Stimulated activated naive B cell treated with anti-CD40 and anti-IgM and Interleukin-4, amounts not matched to agents 10 μg/mL and 1 μg/mL and 100 μg/mL, for 72 hours (primary cell): ENCODE measurements around the gene CORO6.

ENCODE experiments used
- ATAC-seq, 2 donors: fragments of 150-1000 bp; cut with Tn5 transposase; replicated peaks; 2 replicates each; pipeline ENCODE4 v1.10.0; 2021; ENCODE audit warnings: moderate library complexity in 1 of 2
- DNase-seq: peaks from one replicate; pipeline ENCODE4 v3.0.0; 2021
- H3K27ac Mint-ChIP-seq: one replicate; pipeline ENCODE4 v1.8.0; 2022; ENCODE audit warnings: mild to moderate bottlenecking, mixed read lengths
- H3K27me3 Mint-ChIP-seq, 2 donors: one replicate each; pipeline ENCODE4 v1.8.0; 2022; ENCODE audit warnings: mixed read lengths in 2 of 2
- H3K36me3 Mint-ChIP-seq, 2 donors: one replicate each; pipeline ENCODE4 v1.8.0; 2022; ENCODE audit warnings: mixed read lengths in 2 of 2, mild to moderate bottlenecking in 1 of 2
- H3K4me1 Mint-ChIP-seq, 2 donors: one replicate each; pipeline ENCODE4 v1.8.0; 2022; ENCODE audit warnings: mixed read lengths in 2 of 2, mild to moderate bottlenecking in 1 of 2
- H3K4me3 Mint-ChIP-seq, 2 donors: one replicate each; pipeline ENCODE4 v1.8.0; 2022; ENCODE audit warnings: mild to moderate bottlenecking in 2 of 2, mixed read lengths in 2 of 2, moderate library complexity in 1 of 2
- H3K9me3 Mint-ChIP-seq, 2 donors: one replicate each; pipeline ENCODE4 v1.8.0; 2022; ENCODE audit warnings: mixed read lengths in 2 of 2, mild to moderate bottlenecking in 1 of 2

The CORO6 gene

DNA sequence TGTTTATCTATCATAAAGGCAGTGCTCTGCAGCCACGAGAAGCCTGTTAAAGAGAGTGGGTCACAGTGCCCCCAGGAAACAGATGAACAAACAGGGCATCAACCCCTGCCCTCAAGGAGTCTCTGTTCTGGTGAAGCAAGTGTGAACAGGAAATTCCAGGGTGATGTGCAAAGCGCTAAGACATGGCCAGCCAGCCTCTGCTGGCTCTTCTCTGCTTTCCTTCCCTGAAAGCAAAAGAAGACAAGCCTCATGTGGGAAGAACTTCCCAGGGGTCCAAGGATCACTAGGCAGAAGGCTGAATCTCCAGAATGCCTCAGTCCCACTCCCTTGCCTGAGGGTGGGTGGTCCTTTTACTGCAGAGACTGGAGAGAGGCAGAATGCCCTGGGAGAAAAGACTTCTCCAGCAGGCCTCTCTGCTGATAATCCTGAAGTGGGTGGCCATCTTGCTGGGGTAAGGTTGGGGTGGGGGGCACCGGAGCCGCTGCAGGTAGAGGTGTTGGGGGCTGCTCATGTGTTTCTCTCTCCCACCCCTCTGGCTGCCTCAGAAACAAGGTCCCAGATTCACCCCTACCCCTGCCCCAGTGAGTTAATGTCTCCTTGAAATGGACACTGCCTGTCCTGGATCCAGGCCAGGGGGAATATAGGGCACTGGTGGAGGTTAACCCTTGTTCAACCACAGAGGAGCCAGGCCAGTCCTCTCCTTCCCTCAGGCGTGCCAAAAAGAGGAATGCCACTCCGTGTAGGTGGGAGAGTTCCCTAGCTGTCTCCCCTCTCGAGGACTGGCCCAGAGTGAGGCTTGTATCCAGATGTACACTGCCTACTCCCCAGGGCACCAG is 27.4 kb downstream of the CORO6 start:
- H3K4me3 Mint-ChIP-seq = no peak overlapping the region
- H3K27ac Mint-ChIP-seq = no peak overlapping the region
- DNase-seq (no peak), ATAC-seq (no peak)
- no peaks in the 10 kb centered on the region for H3K9me3 Mint-ChIP-seq
- H3K27me3 Mint-ChIP-seq = peaks cover 0 to 15% of the 10 kb centered on the region in 2 donors
- peaks cover 23 to 41% of the 10 kb centered on the region in 2 donors for H3K4me1 Mint-ChIP-seq
- H3K36me3 Mint-ChIP-seq = peaks cover 0 to 2% of the 10 kb centered on the region in 2 donors

- H3K4me1 Mint-ChIP-seq = peaks cover 25 to 44% of the 10 kb centered on the region in 2 donors
- no peak for DNase-seq
- no peak overlapping the region for H3K27ac Mint-ChIP-seq
- H3K9me3 Mint-ChIP-seq = no peaks in the 10 kb centered on the region
- ATAC-seq = no peak
- peaks cover 0 to 2% of the 10 kb centered on the region in 2 donors for H3K36me3 Mint-ChIP-seq
- peak overlapping the region; percentile 82 to 83 for H3K4me3 Mint-ChIP-seq
- H3K27me3 Mint-ChIP-seq = peaks cover 0 to 15% of the 10 kb centered on the region in 2 donors
Observed at GRCh38 chr17:29594519-29595090, 28.1 kb downstream of the CORO6 start.

DNA sequence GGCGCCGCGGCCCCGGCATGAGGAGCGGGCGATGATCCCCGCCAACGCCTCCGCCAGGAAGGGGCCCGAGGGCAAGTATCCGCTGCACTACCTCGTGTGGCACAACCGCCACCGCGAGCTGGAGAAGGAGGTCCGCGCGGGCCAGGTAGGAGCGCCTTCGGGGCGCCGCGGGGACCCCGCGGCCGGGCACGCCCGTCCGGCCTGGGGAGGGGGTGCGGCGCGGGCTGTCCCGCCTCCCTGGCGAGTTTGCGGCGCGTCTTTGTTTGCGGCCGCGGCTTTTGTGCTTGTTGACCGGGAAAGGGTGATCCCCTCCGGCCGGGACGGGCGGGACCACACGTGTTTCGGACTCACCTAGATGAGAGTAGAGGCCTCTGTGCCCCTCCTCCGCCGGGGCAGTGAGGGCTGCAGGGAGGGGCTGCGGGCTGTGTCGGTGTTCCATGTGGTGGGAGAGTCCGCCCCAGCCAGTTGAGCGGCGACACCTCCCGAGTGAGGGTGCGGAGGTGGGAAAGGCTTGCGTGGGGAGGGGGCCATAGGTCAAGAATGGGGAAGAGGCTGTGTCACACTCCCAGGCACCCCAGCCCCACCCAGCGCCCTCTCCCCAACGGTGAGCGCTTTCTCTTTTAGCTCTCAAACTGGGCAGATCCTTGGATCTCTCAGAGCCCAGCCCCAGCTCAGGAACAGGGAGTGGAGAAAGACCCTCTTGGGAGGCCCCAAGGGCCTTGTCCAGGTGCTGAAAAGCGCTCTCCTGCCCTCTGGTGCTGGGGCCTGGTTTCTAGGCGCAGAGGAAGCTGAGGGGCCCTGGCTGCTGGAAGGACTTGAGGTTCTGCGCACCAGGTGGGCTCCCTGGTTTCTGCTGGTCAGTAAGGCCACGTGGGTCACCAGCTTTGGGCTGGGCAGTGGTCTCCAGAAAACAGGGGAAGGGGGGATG is 28.9 kb downstream of the CORO6 start:
- peaks cover 0 to 2% of the 10 kb centered on the region in 2 donors for H3K36me3 Mint-ChIP-seq
- ATAC-seq = no peak
- no peaks in the 10 kb centered on the region for H3K9me3 Mint-ChIP-seq
- no peak for DNase-seq
- H3K27me3 Mint-ChIP-seq = peaks cover 0 to 15% of the 10 kb centered on the region in 2 donors
- peaks cover 24 to 44% of the 10 kb centered on the region in 2 donors for H3K4me1 Mint-ChIP-seq
- H3K27ac Mint-ChIP-seq = peak overlapping the region; percentile 59
- peak overlapping the region; percentile 82 to 83 for H3K4me3 Mint-ChIP-seq

GRCh38 chr17:29592850-29593551 is 29.7 kb downstream of the CORO6 start, which contains the start of gene ANKRD13B:
TSS of gene ANKRD13B (plus strand) at chr17:29593132. CDS start at chr17:29593622, 490 bp downstream.
- H3K9me3 Mint-ChIP-seq = no peaks in the 10 kb centered on the region
- H3K4me1 Mint-ChIP-seq = peaks cover 26 to 52% of the 10 kb centered on the region in 2 donors
- peak within 1 kb of the TSS; percentile 86 to 90 for H3K4me3 Mint-ChIP-seq
- peak in 1 of 2 donors; percentile 19 for ATAC-seq
- DNase-seq = peak; percentile 43
- H3K27ac Mint-ChIP-seq = peak within 1 kb of the TSS; percentile 59
- H3K27me3 Mint-ChIP-seq = peaks cover 0 to 15% of the 10 kb centered on the region in 2 donors
- H3K36me3 Mint-ChIP-seq = peaks cover 0 to 4% of the 10 kb centered on the region in 2 donors

DNA sequence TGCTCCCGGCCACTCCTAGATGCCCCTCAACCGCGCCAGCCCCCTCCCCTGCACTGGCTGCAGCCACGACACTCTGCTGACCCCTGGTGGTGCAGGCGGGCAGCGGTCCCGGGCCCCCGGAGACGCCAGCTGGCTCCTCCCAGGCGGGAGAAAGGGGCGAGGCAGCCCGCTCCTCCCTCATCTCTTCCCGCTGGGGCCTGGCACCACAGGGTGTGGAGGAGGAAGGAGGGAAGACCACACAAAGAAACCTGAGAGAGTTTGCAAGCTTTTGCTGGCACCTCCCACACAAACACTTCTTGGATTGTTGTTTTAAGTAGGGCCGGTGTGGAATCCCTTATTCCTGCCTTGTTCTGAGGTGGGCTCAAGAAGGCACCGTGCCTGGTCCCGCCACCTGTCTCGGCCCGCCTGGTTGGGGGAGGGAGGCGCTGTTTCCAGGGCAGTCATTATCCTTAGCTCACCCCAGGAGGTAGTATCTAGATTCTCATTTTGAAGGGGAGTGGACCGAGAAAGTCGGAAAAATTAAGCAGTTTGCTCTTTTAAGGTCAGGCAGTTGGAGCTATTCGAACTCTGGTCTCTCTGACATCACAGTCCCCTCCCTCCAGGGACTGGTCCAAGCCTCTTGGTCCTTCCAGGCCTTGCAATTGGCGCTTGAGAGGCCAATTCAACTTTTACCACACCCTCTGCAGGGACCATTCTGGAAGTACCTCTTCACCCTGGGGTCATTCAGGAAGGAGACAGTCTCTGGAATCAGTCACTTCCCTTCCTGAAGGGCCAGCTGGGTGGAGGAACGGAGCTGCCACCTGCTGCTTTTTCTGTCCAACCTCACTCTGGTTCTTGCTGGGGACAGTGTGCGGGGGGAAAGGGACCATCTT is 30.7 kb downstream of the CORO6 start:
- Mint-ChIP-seq H3K27me3 (peaks cover 0 to 15% of the 10 kb centered on the region in 2 donors), H3K36me3 (peaks cover 0 to 2% of the 10 kb centered on the region in 2 donors), H3K4me3 (peak overlapping the region; percentile 86 to 90), H3K27ac (peak overlapping the region; percentile 31), H3K9me3 (no peaks in the 10 kb centered on the region), H3K4me1 (peaks cover 34 to 62% of the 10 kb centered on the region in 2 donors)
- ATAC-seq (peak; percentile 44), DNase-seq (peak; percentile 72)

- H3K27me3 Mint-ChIP-seq = peaks cover 0 to 15% of the 10 kb centered on the region in 2 donors
- DNase-seq = no peak
Observed at GRCh38 chr17:29591146-29591736, 31.5 kb downstream of the CORO6 start.

DNA sequence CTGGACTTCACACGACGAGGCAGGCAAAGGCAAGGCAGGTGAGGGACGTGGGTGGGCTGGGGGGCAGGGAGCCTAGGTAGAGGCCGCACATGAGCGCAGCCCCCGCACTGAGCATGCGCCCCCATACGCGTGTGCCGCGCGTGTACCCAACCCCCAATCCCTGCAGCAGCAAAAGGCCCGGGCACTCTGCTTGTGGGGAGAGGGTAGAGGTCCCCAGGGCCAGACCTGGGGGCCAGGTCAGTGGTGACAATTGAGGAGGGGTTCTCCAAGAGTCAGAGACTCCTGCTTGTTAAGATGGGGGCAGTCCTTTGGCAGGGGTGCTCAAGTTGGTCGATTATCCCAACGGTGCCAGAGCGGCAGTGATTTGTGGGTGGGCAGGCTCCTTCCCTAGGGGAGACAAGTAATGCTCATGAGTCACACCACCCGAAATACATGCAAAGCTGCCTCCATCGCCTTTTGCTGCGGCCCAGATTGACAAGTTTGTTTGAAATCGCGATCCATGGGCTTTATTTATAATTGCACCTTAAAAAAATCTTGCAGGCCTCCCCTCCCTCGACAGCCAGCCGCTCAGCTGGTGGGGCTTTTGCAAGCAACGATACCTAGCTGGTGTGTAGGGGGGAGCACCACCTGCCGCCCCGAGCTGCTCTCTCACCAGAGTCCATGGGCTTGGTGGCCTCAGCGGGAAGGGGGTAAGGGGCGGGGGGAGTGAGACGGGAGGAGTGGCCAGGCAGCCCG is 32.1 kb downstream of the CORO6 start:
- DNase-seq = no peak
- H3K27me3 Mint-ChIP-seq = peaks cover 0 to 15% of the 10 kb centered on the region in 2 donors
- H3K9me3 Mint-ChIP-seq = no peaks in the 10 kb centered on the region
- H3K36me3 Mint-ChIP-seq = peaks cover 0 to 2% of the 10 kb centered on the region in 2 donors
- peaks cover 38 to 71% of the 10 kb centered on the region in 2 donors for H3K4me1 Mint-ChIP-seq
- peak overlapping the region; percentile 88 for H3K27ac Mint-ChIP-seq
- peak overlapping the region; percentile 86 to 90 for H3K4me3 Mint-ChIP-seq
- ATAC-seq = peak in 1 of 2 donors; percentile 2

More at GRCh38 chr17:29591146-29591736, 31.5 kb downstream of the CORO6 start:
- Mint-ChIP-seq H3K36me3 (peaks cover 0 to 2% of the 10 kb centered on the region in 2 donors), H3K4me3 (peak overlapping the region; percentile 86 to 90), H3K4me1 (peaks cover 34 to 68% of the 10 kb centered on the region in 2 donors), H3K27ac (peak overlapping the region; percentile 88), H3K9me3 (no peaks in the 10 kb centered on the region)
- ATAC-seq = peak; percentile 12 to 24

GRCh38 chr17:29589524-29590410 is 32.9 kb downstream of the CORO6 start, which contains the start of gene GIT1:
TSS of gene GIT1 (minus strand) at chr17:29589648. CDS start at chr17:29589378, 270 bp downstream.
- peaks cover 43 to 79% of the 10 kb centered on the region in 2 donors for H3K4me1 Mint-ChIP-seq
- DNase-seq (peak; percentile 73), ATAC-seq (peak; percentile 71 to 78)
- H3K27me3 Mint-ChIP-seq = peaks cover 0 to 10% of the 10 kb centered on the region in 2 donors
- peak within 1 kb of the TSS; percentile 89 to 90 for H3K4me3 Mint-ChIP-seq
- H3K9me3 Mint-ChIP-seq = no peaks in the 10 kb centered on the region
- H3K36me3 Mint-ChIP-seq = peaks cover 0 to 2% of the 10 kb centered on the region in 2 donors
- H3K27ac Mint-ChIP-seq = peak within 1 kb of the TSS; percentile 87

- ATAC-seq (peak; percentile 25 to 29), DNase-seq (no peak)
- H3K36me3 Mint-ChIP-seq = peaks cover 3% of the 10 kb centered on the region in 2 donors
- peak overlapping the region; percentile 86 for H3K27ac Mint-ChIP-seq
- peaks cover 51 to 82% of the 10 kb centered on the region in 2 donors for H3K4me1 Mint-ChIP-seq
- peak overlapping the region; percentile 89 for H3K4me3 Mint-ChIP-seq
- H3K27me3 Mint-ChIP-seq = peaks cover 0 to under 1% of the 10 kb centered on the region in 2 donors
- no peaks in the 10 kb centered on the region for H3K9me3 Mint-ChIP-seq
Observed at GRCh38 chr17:29588562-29589411, 33.9 kb downstream of the CORO6 start.

DNA sequence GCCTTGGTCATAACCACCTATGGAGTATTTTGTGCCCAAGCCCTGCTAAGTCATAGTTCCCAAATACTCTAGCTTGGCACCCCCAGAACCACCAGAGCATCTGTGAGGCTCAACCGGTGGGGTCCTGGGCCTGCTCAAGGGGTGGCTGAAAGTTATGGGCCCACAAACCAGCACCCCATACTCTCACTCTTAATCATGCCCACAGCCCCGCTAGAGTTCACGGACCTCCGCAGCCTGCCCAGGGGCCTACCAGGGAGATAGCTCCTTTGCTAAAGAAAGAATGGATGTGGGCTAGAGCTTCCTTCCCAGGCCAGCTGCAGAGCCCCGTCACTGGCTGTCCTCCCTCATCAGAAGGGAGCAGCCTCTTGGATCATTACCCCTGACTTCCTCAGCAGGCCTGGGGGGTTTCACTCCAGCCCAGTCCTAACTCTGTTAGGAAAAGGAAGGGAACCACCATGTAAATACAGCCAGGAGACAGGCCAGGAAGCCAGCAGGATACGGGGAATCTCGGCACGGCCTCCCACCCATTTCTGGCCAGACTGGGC is 34.6 kb downstream of the CORO6 start:
- no peak for DNase-seq

More for the DNA sequence above, 34.6 kb downstream of the CORO6 start:
- ATAC-seq = no peak
- H3K9me3 Mint-ChIP-seq = no peaks in the 10 kb centered on the region
- peaks cover 52 to 82% of the 10 kb centered on the region in 2 donors for H3K4me1 Mint-ChIP-seq
- H3K27me3 Mint-ChIP-seq = no peaks in the 10 kb centered on the region
- peaks cover 9 to 10% of the 10 kb centered on the region in 2 donors for H3K36me3 Mint-ChIP-seq
- H3K27ac Mint-ChIP-seq = peak overlapping the region; percentile 86
- peak overlapping the region; percentile 89 for H3K4me3 Mint-ChIP-seq
